ENCODE measurements around the gene MYO1H.

DNA sequence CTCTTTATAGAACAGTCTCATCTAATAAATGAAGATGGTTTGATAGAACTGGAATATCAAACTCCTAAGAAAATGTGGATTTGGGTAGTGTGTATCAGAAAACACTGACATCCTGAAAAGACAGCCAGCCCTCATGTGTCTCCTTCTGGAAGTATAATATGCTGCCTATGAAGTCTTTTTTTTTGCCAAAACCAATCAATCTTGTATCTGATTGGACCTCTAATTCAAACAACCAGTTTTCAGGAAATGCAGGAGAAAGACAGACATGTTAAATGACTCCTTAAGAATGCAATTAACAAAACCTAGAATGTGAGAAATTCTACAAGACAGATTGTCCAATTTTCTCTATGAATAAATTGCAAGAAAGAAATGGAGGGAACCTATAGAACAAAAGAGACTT, 34.3 kb downstream of the MYO1H start:
- TF ChIP-seq HDAC2 (IDR thresholded peaks at IDR 0.05; ENCODE audit: borderline replicate concordance in 1 of 2, low read depth in 2 of 2, low read length in 2 of 2) (no peak), CREB1 (IDR thresholded peaks at IDR 0.05) (no peak), BRCA1 (IDR thresholded peaks at IDR 0.05; ENCODE audit: low read depth, low read length) (no peak)
